Epithelial cell of prostate (primary cell): ENCODE results near the gene DPH3.

Experiments
- DNase-seq: peaks from one replicate; pipeline ENCODE4 v3.0.0-alpha.2; 2011; ENCODE audit warnings: low read depth, low spot score
- H3K27ac ChIP-seq: fragments of 450-650 bp; 2 replicates; pipeline ENCODE4 v1.5.1; 2017; ENCODE audit warnings: mild to moderate bottlenecking

DPH3 gene

DNA sequence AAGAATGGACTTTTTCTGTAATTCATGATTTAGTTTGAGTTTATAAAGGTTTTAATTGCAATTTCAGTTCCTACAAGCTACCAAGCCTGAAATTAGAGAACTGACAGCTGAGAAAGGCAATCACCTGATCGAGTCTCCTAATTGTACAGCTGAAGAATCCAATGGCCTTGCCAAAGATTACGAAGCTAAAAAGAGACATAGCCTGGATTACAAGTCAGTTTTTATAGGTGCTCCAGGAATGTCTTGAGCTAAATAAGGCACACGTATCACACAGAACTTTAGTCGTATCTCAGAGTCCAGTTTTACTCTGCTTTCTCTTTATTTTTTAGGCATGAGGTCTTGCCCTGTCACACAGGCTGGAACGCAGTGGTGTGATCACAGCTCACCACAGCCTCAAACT, 6.6 kb downstream of the DPH3 start:
- H3K27ac ChIP-seq, result no peak overlapping the region
- DNase-seq, result no peak

DNA sequence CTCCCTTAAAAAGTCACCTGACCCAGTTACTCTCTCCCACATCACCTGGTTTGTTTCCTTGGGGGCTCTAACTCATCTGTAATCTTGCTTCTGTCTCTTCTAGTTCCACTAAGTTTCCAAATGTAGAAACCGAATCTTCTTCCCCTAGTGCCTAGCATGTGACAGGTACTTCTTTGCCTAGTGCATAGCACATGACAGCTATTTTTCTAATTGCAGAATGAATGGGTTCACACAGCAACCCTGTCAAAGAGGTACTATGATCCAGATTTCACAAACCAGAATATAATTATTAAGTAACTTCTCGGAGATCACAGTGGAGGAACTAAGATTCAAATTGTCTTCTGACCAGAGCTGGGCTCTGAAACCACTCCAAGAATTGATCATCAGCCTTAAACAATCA, 7.4 kb downstream of the DPH3 start:
- DNase-seq, result no peak
- H3K27ac ChIP-seq, result no peak overlapping the region

DNA sequence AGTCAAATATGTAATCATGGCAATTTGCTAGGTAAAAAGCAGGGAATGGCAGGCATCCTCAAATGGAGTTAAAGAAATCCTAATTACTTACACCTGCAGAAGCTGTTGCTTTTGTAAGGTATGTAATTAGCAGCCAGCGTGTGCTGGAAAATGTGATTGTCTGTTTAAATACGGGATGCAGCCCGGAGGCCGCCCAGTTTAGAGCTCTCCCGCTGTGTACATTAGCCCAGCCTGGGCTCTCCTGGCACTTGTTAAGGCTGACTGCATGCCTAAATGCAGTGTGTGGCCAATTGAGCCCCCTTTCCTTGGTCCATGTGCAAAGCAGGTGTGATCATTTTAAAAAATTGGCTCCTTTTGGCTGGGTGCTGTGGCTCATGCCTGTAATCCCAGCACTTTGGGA, 9.0 kb downstream of the DPH3 start:
- no peak for DNase-seq

DNA sequence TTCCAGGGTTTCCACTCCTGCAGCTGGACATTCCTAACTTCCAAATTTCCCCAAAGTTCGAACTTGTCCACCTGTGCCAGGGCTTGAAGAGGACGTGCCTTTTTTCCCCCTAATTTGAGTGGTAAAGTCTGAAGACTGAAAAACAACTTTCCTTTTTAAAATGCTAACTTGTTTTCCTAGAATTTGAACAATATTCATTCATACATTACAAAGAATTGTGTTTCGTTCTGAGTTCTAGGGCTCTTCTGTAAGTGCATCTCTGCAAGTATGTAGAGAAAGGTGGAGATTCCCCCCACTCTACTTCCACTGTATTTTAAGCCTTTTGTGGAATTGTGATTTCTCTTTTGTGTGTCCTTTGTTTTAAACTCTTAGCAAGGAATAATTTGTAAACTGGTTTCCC, 9.4 kb downstream of the DPH3 start:
- no peak overlapping the region for H3K27ac ChIP-seq
- DNase-seq, result no peak

More for the DNA sequence above, 9.0 kb downstream of the DPH3 start:
- no peak overlapping the region for H3K27ac ChIP-seq

DNA sequence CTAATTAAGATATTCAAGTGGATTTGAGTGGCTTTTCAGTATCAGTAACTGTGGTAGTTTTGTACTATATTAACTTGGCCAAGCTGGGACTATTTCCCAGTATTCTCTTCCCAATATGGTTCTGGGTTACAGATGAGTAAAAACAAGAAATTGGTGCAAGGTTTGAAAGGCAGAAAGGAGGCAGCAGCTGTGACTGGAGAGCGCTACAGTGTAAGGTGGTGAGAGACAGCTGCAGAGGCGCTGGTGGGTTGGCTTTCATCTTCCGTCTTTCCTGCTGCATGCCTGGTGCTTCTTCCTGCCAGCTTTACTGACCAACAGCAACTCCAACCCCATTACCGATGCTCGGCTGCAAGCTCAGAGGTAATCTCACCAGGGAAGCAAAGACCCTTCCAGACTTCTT, 9.8 kb downstream of the DPH3 start:
- no peak overlapping the region for H3K27ac ChIP-seq
- DNase-seq, result no peak

DNA sequence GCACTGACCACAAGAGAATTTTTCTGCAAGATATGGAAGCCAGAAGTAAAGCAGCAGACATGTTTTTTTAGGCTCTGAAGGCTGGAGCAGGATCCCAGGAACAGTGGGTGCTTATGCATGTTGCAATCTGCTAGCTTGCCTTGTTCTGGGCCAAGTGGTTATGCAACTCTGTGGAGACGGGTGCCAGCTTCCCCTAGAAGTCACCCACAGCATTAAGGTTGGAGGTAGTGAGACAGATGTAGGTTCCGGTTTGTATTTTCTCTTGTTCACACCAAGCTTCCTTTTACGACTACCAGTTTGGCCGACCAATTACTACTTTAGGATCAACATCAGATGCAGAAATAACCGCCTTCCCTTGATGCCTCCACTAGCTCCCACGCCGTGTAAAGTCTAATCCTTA, 11.1 kb downstream of the DPH3 start:
- DNase-seq, result no peak
- H3K27ac ChIP-seq, result no peak overlapping the region

DNA sequence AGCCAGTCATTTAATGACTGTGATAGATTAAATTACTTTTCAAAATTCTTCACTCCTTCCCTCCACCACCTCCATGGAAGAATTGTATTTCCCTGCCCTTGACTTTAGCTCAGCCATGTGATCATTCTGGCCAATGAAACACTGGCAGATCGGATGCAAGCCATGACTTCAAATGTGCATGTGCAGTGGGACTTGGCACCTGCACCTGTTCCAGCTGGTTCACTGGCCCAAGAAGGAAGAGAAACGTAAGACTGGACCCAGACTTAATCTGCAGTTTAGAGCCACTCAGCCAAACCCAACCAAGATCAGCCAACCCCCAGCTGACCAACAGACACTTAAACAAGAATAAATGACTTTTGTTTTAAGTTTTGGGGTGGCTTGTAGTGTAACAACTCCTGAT, 11.8 kb downstream of the DPH3 start:
- no peak for DNase-seq
- H3K27ac ChIP-seq, result no peak overlapping the region

DNA sequence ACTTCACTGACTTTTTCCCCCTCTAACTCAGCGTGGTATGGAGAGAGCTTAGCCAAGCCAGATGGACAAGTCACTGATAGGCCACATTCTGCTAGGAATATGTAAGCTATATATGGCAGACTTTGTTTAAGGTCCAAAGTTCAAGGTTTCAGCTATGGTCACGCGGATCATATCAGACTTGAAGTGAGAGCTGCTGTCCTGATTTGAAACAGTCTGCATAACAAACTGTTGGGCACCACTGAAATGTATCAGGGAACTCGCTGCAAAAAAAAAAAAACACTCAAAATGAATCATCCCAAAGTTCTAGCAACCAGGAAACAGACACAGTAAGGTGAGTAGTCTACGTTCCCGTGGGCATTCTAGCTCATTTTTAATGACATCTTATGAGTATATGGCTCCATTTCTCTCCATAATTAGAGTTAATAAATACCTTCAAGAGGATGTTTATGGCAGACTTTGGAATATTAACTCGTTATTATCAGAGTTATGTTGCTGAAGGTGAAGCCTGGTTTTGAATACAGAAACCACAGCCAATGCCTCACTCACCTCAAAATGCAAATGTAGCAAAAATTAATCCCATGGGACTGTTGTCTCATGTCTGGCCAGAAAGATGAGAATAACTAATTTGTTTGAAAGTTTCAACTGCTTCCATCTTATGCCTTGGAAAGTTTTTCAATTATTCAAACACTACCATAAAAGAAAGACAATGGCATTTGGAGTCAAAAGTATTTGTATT, 12.3 kb downstream of the DPH3 start:
- no peak for DNase-seq
- no peak overlapping the region for H3K27ac ChIP-seq

DNA sequence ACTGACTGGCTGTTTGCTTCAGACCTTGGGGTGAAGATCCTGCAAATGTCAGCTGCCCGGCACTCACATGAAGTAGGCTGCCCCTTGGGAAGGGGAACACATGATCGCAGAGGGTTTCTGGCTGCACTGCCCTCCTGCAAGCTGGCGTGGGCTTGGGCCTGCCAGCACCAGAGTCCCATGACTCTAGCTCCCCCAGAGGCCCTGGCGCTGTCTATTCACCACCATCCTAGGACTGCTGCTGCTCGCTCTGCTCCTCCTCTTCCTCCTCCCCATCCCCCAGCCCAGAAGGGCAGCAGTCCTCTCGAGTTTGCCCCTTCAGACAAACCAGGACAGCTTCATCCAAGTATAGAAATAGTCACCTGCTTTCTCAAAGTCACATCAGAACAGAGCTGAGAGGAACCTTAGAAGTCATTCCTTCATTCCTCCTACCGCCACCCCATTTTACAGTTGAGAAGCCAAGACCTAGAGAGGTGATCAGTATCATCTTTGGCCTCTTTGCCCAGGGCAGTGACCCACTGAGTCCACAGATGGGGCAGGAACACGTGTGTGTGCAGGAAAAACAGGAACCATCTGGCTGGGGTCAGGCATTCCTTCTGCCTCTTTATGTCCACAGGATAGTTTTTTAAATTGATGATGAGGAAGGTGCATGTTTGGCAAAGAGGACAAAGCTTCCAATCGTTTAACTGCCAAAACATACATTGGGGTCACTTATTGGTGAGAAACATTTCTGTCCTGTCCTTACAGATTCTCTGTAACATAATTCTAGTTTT, 13.2 kb downstream of the DPH3 start:
- DNase-seq, result no peak
- H3K27ac ChIP-seq, result no peak overlapping the region

DNA sequence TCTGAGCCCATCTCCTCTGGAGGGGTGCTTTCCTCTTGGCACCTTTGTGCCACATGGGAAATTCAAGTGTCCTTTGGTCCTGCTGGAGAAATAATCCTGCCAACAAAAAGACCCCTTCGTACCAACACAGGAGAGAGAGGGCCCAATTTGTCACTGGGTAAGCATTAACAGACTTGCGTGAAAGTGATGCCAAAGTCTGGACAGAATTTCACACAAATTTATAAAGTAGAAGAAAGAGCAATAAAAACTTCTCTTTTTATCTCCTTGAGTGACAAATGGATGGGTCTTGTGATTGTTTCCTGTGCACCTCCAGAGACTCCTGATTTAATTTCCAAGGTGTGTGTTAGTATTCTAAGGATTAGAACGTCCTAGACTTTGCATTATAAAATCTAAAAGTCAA, 14.9 kb downstream of the DPH3 start:
- no peak overlapping the region for H3K27ac ChIP-seq
- DNase-seq, result no peak

DNA sequence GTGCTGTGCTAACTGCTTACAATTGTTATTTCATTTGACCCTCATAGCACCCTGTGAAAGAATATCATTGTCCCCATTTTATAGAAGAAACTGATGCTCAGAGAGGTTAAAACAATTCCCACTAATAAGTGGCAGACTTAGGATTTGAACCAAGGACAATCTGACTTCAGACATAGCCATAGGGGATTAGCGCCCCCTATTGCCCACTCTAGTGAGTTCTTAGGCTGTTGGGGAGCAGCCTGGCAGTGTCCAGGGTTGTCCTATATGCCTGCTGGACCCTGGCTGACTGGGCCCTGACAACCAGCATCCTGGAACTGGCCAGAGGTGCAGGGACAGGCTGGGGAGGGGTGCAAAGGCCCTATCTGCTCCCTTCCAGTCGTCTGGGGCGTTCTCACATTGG, 15.4 kb downstream of the DPH3 start:
- H3K27ac ChIP-seq, result no peak overlapping the region
- DNase-seq, result no peak

DNA sequence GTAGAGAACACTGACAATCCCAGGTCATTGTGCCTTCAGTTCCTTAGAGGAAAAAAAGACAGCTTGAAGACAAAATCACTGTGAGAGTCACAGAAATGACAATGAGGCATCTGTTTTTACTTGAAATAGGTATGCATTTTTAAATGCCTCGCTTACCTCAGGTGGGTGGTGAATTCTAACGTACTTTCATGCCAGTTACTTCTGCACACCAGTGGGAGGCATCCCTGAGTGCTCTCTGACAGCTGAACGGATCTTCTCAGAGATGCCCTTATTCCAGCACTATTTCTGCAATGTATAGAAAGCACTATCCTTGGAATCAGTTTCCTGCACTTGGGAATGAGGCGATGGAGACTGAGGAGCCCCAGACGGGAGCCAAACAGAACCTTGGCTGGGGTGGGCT, 16.2 kb downstream of the DPH3 start:
- no peak for DNase-seq
- H3K27ac ChIP-seq, result no peak overlapping the region

DNA sequence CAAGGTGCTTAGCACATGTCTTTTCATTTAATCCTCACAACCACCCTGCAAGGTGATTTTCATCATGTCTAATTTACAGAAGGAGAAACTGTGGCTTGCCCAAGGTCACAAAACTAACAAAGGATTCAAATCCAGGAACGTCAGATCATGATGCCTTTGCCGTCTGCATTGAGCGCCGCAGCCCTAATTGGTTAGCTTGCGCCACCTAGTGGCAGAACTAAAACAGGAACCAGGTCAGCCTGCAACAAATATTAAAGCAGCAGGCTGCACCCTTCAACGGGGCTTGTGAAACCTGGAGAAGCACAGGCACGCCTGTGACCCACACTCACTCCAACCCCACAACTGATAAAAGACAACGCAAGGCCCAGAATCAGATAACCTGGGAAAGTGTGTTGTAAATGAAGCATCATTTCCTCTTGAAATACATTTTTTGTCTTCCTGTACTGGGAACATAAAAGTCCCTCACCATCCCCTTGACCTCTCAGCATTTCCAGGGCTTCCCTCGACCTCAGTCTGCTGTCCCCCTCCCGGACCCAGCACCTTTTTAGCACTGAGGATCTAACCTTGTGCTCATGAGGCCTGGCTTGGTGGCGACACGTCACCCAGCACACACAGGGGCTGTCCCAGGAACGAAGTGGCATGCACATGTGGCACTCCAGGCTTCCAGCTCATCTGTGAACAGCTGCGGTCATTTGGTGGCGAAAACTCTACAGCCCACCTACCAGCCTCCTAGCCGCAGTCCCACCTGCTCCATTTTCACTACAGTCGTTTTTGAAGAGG, 17.3 kb downstream of the DPH3 start:
- H3K27ac ChIP-seq, result no peak overlapping the region
- no peak for DNase-seq

DNA sequence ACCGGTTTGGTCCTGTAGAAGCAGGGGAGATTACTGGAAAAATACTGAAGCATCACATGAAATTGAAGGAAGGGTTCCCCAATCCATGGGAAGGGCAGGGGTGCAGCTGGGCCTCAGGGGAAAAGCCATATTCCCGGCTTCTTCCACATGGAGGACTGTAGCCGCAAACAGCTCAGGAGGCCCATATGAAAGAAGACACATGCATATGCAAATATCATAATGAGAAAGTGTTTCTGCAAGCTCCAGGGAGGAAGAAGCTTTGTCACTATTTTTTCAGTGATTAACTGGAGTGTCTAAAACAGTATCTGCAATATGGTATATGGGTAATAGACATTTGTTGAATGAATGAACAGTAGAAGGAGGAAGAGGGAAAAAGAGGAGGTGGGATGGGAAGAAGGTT, 19.1 kb downstream of the DPH3 start:
- no peak overlapping the region for H3K27ac ChIP-seq
- no peak for DNase-seq

DNA sequence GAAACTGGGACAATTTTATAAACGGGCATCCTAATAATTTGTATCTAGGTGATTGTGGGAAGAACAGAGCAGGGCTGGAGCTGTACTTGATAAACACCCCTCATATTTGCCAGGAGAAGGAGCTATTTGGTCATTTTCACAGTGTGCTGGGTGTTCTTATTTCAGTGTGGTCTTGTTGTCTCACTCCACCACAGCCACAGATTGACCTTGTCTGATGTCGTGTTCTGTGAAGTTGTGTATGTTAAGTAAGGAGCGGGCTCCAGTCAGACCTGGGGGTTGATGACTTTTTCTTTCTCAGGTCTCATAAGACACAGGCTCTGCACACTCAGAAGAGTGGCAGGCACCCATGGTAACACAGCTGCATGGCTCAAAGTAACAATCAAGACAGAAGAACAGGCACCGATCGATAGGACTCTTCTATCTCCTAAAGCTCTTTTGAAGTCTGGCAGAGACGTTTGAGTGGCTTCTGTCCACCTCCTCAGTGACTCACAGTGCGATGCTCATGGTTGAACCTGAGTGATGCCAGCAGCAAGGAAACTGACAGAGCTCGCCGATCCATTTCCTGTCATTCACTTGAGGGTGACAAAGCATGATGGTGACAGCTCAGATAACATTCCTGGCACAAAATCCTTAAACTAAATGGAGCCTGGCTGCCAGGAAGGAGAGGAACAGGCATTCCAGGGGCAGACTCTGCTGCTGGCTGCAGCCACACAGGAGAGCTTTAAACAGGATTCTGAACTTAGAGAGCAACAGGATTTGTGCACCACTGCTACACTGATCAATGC, 20.8 kb downstream of the DPH3 start:
- H3K27ac ChIP-seq, result no peak overlapping the region
- no peak for DNase-seq

DNA sequence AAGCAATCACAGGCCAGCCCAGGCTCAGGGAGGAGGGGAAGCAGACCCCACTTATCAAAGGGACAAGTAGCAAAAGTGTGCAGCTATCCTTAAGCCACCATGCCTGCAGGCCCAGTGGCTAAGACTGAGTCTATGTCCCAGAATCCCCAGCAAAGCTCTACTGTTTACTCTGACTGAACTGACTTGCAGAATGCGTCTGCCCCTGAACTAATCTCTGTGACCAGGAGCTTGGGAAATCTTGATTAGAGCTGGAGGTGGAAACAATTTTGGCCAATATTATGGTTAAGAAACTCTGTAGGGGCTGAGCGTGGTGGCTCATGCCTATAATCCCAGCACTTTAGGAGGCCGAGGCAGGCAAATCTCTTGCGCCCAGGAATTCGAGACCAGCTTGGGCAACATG, 22.6 kb downstream of the DPH3 start:
- no peak overlapping the region for H3K27ac ChIP-seq

DNA sequence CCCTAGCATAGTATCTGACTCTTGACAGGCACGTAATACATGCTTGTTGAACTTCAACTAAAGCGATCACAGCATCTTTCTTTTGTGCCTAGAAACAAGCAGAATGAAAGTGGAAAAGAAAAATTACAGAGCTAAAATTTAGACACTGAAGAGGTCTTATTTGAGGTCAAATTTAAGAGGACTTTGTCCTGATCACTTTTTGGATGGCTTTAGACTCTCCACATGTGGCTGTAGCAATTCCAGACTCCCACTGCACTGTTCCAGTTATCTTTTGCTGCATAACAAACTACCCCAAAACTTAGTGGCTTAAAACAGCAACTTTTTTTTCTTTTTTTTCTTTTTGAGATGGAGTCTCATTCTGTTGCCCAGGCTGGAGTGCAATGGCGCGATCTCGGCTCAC, 23.5 kb downstream of the DPH3 start:
- no peak for DNase-seq
- no peak overlapping the region for H3K27ac ChIP-seq

More for the DNA sequence above, 22.6 kb downstream of the DPH3 start:
- no peak for DNase-seq

DNA sequence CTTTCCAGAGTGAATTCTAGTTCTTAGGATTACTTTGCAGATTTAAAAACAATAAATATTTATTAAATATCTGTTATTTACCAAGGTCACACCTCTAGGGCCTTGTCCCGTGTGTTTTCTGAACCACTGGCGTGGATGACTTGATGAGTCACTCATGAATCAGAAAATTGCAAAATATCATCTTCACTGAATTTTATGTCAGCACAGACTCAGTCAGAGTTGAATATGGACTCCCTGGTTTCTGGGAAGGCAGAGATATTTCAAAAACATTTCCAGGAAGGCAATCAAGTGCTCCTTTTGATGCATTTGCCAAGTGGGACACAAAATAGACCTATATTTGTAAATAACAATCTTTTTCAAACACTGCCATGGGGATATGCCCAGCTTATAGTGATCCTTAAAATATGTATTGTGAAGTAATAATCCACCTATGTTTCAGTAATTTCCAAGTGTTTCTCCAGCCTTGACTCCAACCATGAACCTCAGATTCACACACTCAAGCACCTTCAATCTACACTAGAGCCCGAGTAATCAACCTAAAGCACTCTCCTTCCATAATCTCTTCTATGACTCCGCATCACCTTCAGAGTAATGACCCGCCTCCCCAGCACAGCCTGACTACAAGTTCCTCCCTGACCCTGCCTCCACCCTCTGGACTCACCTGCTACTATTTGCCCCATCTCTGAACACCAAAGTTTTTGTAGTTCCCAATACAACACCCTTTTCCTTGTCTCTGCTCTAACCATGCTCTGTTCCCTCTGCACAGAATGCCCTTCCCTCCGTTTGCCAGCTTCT, 24.3 kb downstream of the DPH3 start:
- DNase-seq, result no peak
- H3K27ac ChIP-seq, result no peak overlapping the region

DNA sequence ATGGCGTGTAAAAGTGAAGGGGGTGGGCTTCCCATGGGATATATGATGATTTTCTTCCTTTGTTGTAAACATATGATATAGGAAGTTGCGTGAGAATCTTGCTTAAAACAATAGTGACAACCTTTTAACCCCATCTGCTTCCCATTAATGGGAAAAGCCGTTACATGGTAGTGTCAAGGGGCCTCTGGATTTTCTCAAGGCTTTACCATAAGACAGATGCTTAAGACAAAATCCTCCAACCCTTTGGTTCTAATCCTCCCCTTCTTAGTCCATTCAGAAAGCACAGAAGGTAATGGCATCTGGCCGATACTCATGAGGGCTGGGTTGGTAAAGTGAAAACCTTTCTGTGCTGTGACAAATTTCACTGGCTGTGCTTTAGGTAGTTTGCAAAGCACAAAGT, 25.0 kb downstream of the DPH3 start:
- DNase-seq, result no peak
- no peak overlapping the region for H3K27ac ChIP-seq
